Measurements from ENCODE around the gene MYBPC1. TPM values are rescaled to one million over a fixed set of nuclear protein-coding genes. Genes with fewer than 3 reads are reported as not detected.

Gene MYBPC1
- total RNA-seq, 1 donor from 2014 or later, result not detected

DNA sequence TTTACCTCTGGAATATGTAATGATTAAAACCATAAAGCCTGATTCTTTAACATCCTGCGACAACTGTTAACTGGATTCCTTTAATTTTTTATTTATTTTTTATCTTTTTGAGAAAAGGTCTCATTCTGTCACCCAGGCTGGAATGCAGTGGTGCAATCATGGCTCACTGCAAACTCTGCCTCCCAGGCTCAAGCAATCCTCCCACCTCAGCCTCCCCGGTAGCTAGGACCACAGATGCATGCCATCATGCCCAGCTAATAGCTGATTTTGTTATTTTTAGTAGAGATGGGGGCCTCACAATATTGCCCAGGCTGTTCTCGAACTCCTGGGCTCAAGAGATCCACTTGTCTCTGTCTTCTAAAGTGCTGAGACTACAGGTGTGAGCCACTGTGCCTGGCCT is 3.7 kb downstream of the MYBPC1 start:
- no peak for ATAC-seq
- DNase-seq (ENCODE audit: low spot score), result no peak

- DNase-seq (ENCODE audit: low spot score) (no peak), ATAC-seq (no peak)
Measured at GRCh38 chr12:101599311-101599710, 4.5 kb downstream of the MYBPC1 start.

DNA sequence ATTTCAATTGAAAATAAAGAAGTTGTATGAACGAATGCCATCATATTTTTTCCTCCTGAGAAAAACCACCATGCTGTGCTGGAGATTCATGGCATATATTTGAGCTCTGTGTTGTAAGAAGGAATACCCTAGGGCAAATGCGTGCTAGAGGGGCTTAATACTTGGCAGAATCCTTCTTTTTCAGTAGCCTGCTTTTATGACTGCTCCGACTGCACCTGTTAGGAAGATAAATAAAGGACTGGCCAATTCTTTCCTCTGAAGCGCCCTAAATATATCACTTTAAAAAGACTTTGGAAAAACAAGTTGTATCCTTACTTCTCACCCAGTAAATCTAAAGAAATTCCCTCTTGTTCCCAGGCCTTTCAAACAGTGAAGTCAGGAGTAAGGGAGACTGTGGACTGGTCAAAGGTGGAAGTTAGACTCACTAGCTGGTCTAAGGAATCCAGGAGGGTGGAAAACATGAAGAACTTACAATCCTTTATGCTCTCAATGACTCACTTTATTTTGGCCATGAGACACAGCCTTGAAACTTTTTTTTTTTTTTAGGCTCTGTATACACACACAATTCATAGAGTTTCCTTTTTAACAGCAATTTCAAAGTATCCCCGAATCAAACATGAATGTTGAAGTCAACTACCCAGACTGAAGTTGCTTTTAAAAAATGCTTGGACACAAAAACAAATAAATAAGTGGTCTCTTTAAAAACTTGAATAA is 5.2 kb downstream of the MYBPC1 start:
- DNase-seq (ENCODE audit: low spot score), result no peak
- no peak for ATAC-seq

DNA sequence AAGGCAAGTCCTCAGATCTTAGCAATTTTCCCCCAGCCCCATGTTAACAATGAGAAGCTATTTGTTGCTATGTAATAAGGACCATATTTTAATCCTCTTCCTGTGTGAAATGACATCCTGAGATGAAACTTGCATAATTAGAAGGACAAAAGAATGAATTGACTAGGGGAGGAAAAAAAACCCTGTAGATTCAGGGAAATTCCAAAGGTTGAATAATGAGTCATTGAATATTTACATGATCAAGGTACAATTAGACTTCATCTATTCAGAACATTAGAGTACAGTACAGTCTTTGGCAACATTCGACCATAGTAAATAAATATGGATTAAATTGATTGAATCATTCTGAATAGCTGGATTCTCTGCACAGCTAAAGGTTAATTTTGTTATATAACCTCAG is 9.4 kb downstream of the MYBPC1 start:
- ATAC-seq, result peak; percentile 42
- DNase-seq (ENCODE audit: low spot score), result no peak

GRCh38 chr12:101607894-101608293 is 13.1 kb downstream of the MYBPC1 start:
- DNase-seq (ENCODE audit: low spot score), result no peak
- no peak for ATAC-seq

GRCh38 chr12:101608301-101609133 is 13.7 kb downstream of the MYBPC1 start:
- DNase-seq (ENCODE audit: low spot score), result no peak
- ATAC-seq, result peak; percentile 27

DNA sequence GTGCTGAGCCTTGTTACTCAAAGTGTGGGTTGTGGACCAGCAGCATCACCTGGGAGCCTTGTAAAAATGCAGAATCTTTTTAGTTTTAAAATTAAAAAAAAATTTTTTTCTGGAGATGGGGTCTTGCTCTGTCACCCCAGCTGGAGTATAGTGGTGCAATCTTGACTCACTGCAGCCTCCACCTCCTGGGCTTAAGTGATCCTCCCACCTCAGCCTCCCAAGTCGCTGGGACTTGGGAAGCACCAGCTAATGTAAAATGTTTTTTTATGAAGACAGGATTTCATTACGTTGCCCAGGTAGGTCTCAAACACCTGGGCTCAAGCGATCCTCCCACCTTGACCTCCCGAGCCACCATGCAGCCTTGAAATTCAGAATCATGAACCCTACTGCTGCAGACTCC is 14.4 kb downstream of the MYBPC1 start:
- DNase-seq (ENCODE audit: low spot score), result no peak
- no peak for ATAC-seq

DNA sequence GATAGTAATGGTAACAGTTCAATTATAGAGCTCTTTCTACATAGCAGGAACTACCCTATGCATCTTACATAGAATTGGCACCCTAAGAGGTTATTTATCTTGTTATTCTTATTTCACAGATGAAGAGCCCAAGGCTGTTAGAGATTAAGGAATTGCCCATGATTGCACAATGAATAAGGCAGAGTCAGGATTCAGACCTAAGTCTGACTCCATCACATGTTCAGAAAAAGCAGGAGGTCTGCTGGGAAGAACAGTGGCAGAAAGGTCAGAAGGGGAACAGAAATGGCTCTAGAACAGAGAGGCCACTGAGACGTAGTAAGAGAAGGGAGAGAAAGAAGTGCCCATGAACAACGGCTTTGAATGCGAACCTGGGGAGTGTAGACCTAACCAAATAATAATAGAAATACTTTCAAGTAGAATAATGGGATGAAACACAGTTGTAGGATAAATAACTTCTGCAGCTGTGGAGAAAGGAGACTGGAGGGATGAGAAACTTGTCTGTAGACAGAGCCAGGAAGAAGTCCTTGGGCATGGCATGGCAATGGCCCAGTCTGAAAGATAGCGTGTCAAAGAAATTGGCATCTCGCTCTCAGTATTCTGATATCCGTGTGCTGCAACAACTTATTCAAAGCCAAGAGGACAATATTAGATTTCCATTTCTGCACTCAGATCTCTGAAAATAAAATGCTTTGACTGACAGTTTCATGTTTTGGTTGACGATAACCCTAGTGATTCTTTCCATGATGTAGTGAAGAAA is 17.6 kb downstream of the MYBPC1 start:
- DNase-seq (ENCODE audit: low spot score) (no peak), ATAC-seq (no peak)

DNA sequence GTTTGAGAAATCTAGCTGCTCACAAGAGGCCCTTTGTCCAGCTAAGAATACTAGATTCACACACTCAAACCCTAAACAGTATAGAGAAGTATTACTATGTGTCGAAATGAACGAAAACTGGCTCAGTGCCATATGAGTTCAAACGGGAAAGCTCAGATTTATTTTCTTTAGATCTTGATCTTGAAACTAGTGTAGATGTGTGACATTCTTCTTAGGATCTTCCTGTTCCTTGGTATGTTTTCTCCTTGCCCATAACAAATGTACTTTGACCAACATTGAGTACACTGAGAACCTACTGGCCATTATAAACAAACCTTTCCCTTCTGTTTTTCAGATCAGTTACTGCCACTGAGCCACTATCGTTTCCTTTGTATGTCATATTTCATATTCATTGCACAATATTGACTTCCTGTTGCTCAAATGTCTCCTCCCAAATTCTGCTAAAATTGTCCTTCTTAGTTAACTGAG is 21.3 kb downstream of the MYBPC1 start:
- no peak for DNase-seq (ENCODE audit: low spot score)
- peak; percentile 20 for ATAC-seq

GRCh38 chr12:101619026-101619786 is 24.4 kb downstream of the MYBPC1 start:
- ATAC-seq, result no peak
- no peak for DNase-seq (ENCODE audit: low spot score)

GRCh38 chr12:101619858-101620761 is 25.3 kb downstream of the MYBPC1 start:
- ATAC-seq, result peak; percentile 67
- DNase-seq (ENCODE audit: low spot score), result peak; percentile 69

- no peak for DNase-seq (ENCODE audit: low spot score)
- ATAC-seq, result no peak
Measured at GRCh38 chr12:101620762-101621133, 26.0 kb downstream of the MYBPC1 start.

- ATAC-seq, result no peak
- DNase-seq (ENCODE audit: low spot score), result no peak
Measured at GRCh38 chr12:101628676-101629075, 33.9 kb downstream of the MYBPC1 start.

- DNase-seq (ENCODE audit: low spot score) (no peak), ATAC-seq (no peak)
Measured at GRCh38 chr12:101634724-101635123, 40.0 kb downstream of the MYBPC1 start.

DNA sequence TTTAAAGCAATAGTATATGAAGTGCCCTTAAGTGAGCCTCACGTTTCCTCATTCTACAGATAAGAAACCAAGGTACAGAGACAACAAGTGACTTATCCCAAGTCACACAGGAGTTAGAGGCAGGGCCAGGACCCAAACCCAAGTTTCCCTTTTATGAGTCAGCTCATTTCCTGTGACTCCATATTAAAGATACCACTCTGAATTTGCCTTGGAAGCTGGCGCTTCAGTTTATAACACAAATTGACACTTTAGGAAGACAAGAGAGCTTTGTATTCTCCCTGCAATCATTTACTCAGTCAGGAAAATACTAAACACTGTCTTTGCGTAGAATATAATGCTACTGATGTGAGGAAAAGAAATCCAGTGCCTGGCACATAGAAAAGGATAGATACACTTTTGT is 43.2 kb downstream of the MYBPC1 start:
- ATAC-seq (no peak), DNase-seq (ENCODE audit: low spot score) (no peak)

DNA sequence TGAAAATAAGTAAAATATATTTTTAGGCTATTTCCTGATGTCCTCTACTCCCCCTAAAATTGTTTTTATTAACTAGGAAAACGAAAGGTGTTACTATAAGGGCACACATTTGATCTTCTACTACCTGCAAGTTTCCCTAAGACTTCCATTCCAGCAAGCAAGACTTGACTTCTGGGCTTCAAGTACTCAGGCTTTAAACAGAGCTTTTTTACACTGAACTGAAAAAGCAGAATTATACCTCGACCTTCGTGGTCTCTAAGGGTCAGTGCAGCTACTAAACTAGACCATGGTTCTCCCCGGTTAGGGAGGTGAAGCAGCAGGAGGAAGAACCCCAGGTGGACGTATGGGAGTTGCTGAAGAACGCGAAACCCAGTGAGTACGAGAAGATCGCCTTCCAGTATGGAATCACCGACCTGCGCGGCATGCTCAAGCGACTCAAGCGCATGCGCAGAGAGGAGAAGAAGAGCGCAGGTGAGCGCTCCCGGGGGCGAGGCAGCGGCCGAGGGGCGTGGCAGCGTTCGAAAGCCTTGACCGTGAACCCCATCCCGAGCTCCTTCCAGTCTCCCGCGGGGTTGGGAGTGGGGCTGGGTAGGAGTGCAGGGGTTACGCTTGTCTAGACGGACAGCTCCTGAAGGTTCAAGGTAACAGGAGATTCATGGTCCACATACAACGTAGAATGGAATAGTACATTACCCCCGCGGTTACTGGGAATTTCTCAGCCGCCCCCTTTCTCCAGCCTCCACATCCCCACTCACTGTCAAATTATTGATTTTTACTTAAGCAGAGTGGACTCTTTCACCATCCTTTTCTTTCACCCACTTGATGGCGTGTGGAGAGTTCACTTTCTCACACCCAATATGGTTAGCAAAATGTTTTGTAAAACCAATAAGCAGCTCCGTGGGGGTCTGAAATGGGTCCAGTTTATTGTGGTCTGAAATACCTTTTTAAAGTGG is 47.6 kb downstream of the MYBPC1 start:
- ATAC-seq, result peak; percentile 63
- no peak for DNase-seq (ENCODE audit: low spot score)

DNA sequence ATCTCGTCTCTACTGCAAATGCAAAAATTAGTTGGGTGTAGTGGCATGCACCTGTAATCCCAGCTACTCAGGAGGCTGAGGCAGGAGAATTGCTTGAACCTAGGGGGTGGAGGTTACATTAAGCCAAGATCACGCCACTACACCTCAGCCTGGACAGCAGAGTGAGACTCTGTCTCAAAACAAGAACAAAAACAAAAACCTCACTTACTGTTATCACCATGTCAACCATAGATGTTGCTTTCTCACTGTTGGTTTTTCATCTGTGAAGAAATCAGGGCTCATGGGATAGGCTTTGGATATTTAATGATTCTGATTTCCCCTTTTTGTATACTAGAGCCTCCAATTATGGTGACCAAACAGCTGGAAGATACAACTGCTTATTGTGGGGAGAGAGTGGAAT is 52.9 kb downstream of the MYBPC1 start:
- ATAC-seq (no peak), DNase-seq (ENCODE audit: low spot score) (no peak)

DNA sequence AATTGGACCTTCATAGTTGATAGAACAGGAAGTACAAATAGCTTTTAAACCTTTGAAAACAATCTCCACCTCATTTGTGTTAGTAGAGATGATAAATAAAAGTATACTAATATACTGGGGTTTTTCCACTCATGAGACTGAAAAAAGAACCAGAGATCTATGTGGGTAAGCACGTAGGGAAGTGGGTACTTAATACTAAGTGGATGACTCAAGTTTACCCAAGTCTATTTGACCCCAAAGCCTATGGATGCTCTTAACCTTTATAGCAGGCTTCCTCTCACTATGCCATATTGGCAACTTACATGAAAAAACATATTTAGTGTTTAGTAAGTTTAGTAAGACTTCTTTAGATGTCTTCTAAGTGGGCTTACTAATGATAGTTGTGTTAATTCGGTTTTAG is 53.4 kb downstream of the MYBPC1 start:
- DNase-seq (ENCODE audit: low spot score), result no peak
- no peak for ATAC-seq

All from left lobe of liver (tissue), 2 donors.